HepG2 (cell line): ENCODE results near the gene POLA2. TPM values are rescaled to one million over a fixed set of nuclear protein-coding genes. Genes with fewer than 3 reads are reported as not detected.
A peak's percentile ranks its signal among the peaks of the same experiment; 100 is the strongest.

Source experiments
- ARID2 ChIP-seq: sonication (generic); formaldehyde crosslinking; IDR thresholded peaks from 2 replicates; pipeline ENCODE4 v1.8.1; 2022; ENCODE audit warnings: mild to moderate bottlenecking, missing genetic modification reagents, borderline replicate concordance
- ETS1 ChIP-seq: sonication (generic); formaldehyde crosslinking; IDR thresholded peaks from 2 replicates; pipeline ENCODE4 v1.4.0; 2020; ENCODE audit warnings: missing genetic modification reagents
- ISX ChIP-seq: sonication (generic); formaldehyde crosslinking; conservative IDR thresholded peaks from 2 replicates; pipeline ENCODE4 v1.5.0; 2020; ENCODE audit warnings: missing genetic modification reagents
- PAX8 ChIP-seq: sonication (generic); formaldehyde crosslinking; IDR thresholded peaks from 2 replicates; pipeline ENCODE4 v1.8.0; 2022; ENCODE audit warnings: mild to moderate bottlenecking, missing genetic modification reagents, borderline replicate concordance
- POLR2A ChIP-seq, 2 experiments: IDR thresholded peaks; 2 replicates each; pipeline ENCODE4 v1.6.1; 2011; ENCODE audit warnings: low read depth in 2 of 2, low read length in 2 of 2, mild to moderate bottlenecking in 1 of 2, moderate library complexity in 1 of 2; ENCODE audit not compliant: insufficient read depth in 1 of 2
- RBFOX2 ChIP-seq: fragments of 200-400 bp; formaldehyde crosslinking; IDR thresholded peaks from 2 replicates; pipeline ENCODE4 v1.6.1; 2017; ENCODE audit warnings: low read depth, mild to moderate bottlenecking, low read length
- SIN3B ChIP-seq: fragments of 150-350 bp; IDR thresholded peaks from 2 replicates; pipeline ENCODE4 v1.6.1; 2014; ENCODE audit warnings: low read length
- TAF1 ChIP-seq: sonication (generic); formaldehyde crosslinking; IDR thresholded peaks from 2 replicates; pipeline ENCODE4 v1.4.0; 2020; ENCODE audit warnings: missing genetic modification reagents
- TCF12 ChIP-seq, 2 experiments: fragments of 450-650 bp in 1 of 2; sonication (generic) in 1 of 2; formaldehyde crosslinking in 1 of 2; IDR thresholded peaks; 2 replicates each; pipeline versions ENCODE4 v1.6.1 to v1.8.0; 2017 to 2022; ENCODE audit warnings: antibody characterized with exemption in 1 of 2, mild to moderate bottlenecking in 1 of 2, missing genetic modification reagents in 1 of 2, moderate library complexity in 1 of 2
- ZNF326 ChIP-seq: sonication (generic); formaldehyde crosslinking; IDR thresholded peaks from 2 replicates; pipeline ENCODE4 v1.4.0; 2020; ENCODE audit warnings: missing genetic modification reagents, borderline replicate concordance
- ZNF382 ChIP-seq: sonication (generic); formaldehyde crosslinking; IDR thresholded peaks from 2 replicates; pipeline ENCODE4 v1.5.0; 2020; ENCODE audit warnings: missing genetic modification reagents, mild to moderate bottlenecking, borderline replicate concordance
- ZNF691 ChIP-seq: sonication (generic); formaldehyde crosslinking; IDR thresholded peaks from 2 replicates; pipeline ENCODE4 v1.4.0; 2020; ENCODE audit warnings: missing genetic modification reagents, low read depth, mild to moderate bottlenecking, borderline replicate concordance
- polyA plus RNA-seq, 8 experiments: library from polyadenylated mRNA; depleted of rRNA in 3 of 8; stranded (reverse) in 7 of 8; unstranded in 1 of 8; fragments of >200 nt; fragmentation: Illumina TruSeq in 4 of 8; extraction: Trizol in 4 of 8; gene quantifications; 2 replicates each; pipeline versions ENCODE4 v1.2.1 to v1.2.3, GENCODE V29; 2011 to 2016; ENCODE audit warnings: low read depth in 4 of 8, missing spikeins in 1 of 8, mixed read lengths in 1 of 8; ENCODE audit not compliant: insufficient read depth in 1 of 8
- total RNA-seq, 5 experiments: library from RNA; depleted of rRNA; stranded (reverse); fragments of >200 nt; fragmentation: Illumina TruSeq; extraction: Trizol; gene quantifications; 2 replicates each; pipeline ENCODE4 v1.2.3, GENCODE V29; 2016; ENCODE audit warnings: low read depth in 1 of 5
- TF ChIP-seq, protein P1 (sequence below), 2 experiments: sonication (generic) in 1 of 2; formaldehyde crosslinking in 1 of 2; IDR thresholded peaks; 2 replicates each; pipeline versions ENCODE4 v1.4.0 to v1.6.1; 2016 to 2020; ENCODE audit warnings: borderline replicate concordance in 1 of 2, low read depth in 1 of 2, mild to moderate bottlenecking in 1 of 2, missing genetic modification reagents in 1 of 2
- TF ChIP-seq, protein P2 (sequence below): IDR thresholded peaks from 2 replicates; pipeline ENCODE4 v1.6.1; 2016; ENCODE audit warnings: mild to moderate bottlenecking
- TF ChIP-seq, protein P3 (sequence below): sonication (generic); formaldehyde crosslinking; IDR thresholded peaks from 2 replicates; pipeline ENCODE4 v1.8.0; 2022; ENCODE audit warnings: mild to moderate bottlenecking, missing genetic modification reagents, borderline replicate concordance

POLA2 gene
- total and polyA plus RNA-seq, 2 of the 13 experiments (the other 11 are each of a cell fraction or from before 2014, with no cell fraction given), result 9.7 to 15.6 TPM

- TF ChIP-seq, protein P1, sequence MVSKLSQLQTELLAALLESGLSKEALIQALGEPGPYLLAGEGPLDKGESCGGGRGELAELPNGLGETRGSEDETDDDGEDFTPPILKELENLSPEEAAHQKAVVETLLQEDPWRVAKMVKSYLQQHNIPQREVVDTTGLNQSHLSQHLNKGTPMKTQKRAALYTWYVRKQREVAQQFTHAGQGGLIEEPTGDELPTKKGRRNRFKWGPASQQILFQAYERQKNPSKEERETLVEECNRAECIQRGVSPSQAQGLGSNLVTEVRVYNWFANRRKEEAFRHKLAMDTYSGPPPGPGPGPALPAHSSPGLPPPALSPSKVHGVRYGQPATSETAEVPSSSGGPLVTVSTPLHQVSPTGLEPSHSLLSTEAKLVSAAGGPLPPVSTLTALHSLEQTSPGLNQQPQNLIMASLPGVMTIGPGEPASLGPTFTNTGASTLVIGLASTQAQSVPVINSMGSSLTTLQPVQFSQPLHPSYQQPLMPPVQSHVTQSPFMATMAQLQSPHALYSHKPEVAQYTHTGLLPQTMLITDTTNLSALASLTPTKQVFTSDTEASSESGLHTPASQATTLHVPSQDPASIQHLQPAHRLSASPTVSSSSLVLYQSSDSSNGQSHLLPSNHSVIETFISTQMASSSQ (IDR thresholded peaks at IDR 0.05; ENCODE audit: low read depth), result no peak
- TF ChIP-seq, protein P1 (CRISPR knock-in tag; IDR thresholded peaks at IDR 0.05; ENCODE audit: borderline replicate concordance), result no peak
- TF ChIP-seq ARID2 (CRISPR knock-in tag) (no peak), SIN3B (no peak), TAF1 (CRISPR knock-in tag) (peak; percentile 85), ETS1 (CRISPR knock-in tag) (peak; percentile 34; the same call in 1 of the 2 replicates), TCF12 (IDR thresholded peaks at IDR 0.05) (no peak), TCF12 (CRISPR knock-in tag; IDR thresholded peaks at IDR 0.05) (0 out of 2 replicates have a peak, but pooled peaks have one; percentile 28), ZNF691 (CRISPR knock-in tag) (peak; percentile 21; the same call in 1 of the 2 replicates), RBFOX2 (peak; percentile 91), ZNF326 (no peak), ZNF382 (CRISPR knock-in tag) (no peak), ISX (no peak), PAX8 (0 out of 2 replicates have a peak, but pooled peaks have one; percentile 36), POLR2A (IDR thresholded peaks at IDR 0.05; ENCODE audit: insufficient read depth in 1 of 2, low read depth in 2 of 2, low read length in 2 of 2) (peak; percentile 58 to 95)
- TF ChIP-seq, protein P2, sequence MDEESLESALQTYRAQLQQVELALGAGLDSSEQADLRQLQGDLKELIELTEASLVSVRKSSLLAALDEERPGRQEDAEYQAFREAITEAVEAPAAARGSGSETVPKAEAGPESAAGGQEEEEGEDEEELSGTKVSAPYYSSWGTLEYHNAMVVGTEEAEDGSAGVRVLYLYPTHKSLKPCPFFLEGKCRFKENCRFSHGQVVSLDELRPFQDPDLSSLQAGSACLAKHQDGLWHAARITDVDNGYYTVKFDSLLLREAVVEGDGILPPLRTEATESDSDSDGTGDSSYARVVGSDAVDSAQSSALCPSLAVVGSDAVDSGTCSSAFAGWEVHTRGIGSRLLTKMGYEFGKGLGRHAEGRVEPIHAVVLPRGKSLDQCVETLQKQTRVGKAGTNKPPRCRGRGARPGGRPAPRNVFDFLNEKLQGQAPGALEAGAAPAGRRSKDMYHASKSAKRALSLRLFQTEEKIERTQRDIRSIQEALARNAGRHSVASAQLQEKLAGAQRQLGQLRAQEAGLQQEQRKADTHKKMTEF, result peak; percentile 4; the same call in 1 of the 2 replicates
- TF ChIP-seq, protein P3, sequence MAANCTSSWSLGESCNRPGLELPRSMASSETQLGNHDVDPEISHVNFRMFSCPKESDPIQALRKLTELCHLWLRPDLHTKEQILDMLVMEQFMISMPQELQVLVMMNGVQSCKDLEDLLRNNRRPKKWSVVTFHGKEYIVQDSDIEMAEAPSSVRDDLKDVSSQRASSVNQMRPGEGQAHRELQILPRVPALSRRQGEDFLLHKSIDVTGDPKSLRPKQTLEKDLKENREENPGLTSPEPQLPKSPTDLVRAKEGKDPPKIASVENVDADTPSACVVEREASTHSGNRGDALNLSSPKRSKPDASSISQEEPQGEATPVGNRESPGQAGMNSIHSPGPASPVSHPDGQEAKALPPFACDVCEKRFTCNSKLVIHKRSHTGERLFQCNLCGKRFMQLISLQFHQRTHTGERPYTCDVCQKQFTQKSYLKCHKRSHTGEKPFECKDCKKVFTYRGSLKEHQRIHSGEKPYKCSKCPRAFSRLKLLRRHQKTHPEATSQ, result no peak
Observed at GRCh38 chr11:65314501-65315203, 52.9 kb downstream of the POLA2 start, which contains the start of gene CDC42EP2 (continued).
